ENCODE results near the gene PPP2R2B. TPM values are rescaled to one million over a fixed set of nuclear protein-coding genes. Genes with fewer than 3 reads are reported as not detected.

PPP2R2B gene
- 1 to 10 TPM; 1.2 to 4.0 (median 2.1) TPM for total RNA-seq

GRCh38 chr5:146878476-146879172 is at the start of gene PPP2R2B:
Gene PPP2R2B, minus strand, starts transcription at chr5:146878757.
- intact Hi-C loops (cut with DNase I) = no loop called here
- TF ChIP-seq EP300 (IDR thresholded peaks at IDR 0.05) (no peak), CTCF (IDR thresholded peaks at IDR 0.05) (no peak), POLR2A (IDR thresholded peaks at IDR 0.05; ENCODE audit: low read depth) (no peak), POLR2AphosphoS5 (IDR thresholded peaks at IDR 0.05) (no peak)
- Histone ChIP-seq H3K4me1 (peaks cover 21 to 27% (median 21%) of the 10 kb centered on the region in 4 donors), H3K27ac (replicated peaks in 1 of 4) (no peak within 1 kb of the TSS), H3K27me3 (peaks cover 0 to 41% (median 5%) of the 10 kb centered on the region in 4 donors), H3K4me3 (peak within 1 kb of the TSS; percentile 48 to 64 (median 56)), H3K36me3 (no peaks in the 10 kb centered on the region), H3K9me3 (no peaks in the 10 kb centered on the region)
- DNase-seq (ENCODE audit: extremely low spot score) = no peak
- WGBS = 4% methylated on average over 21 of the region's 40 CpGs

GRCh38 chr5:146924132-146924531 is 45.6 kb upstream of the PPP2R2B start:
- TF ChIP-seq EP300 (IDR thresholded peaks at IDR 0.05) = no peak
- TF ChIP-seq CTCF (IDR thresholded peaks at IDR 0.05) = no peak
- no peak for TF ChIP-seq POLR2A (IDR thresholded peaks at IDR 0.05; ENCODE audit: low read depth)
- no peak for TF ChIP-seq POLR2AphosphoS5 (IDR thresholded peaks at IDR 0.05)
- Histone ChIP-seq H3K27me3 (no peaks in the 10 kb centered on the region), H3K4me1 (no peaks in the 10 kb centered on the region), H3K9me3 (no peaks in the 10 kb centered on the region), H3K27ac (replicated peaks in 1 of 4) (no peak overlapping the region), H3K36me3 (no peaks in the 10 kb centered on the region), H3K4me3 (no peak overlapping the region)
- no peak for DNase-seq (ENCODE audit: extremely low spot score)
- intact Hi-C loops (cut with DNase I) = no loop called here

GRCh38 chr5:146921225-146921624 is 42.7 kb upstream of the PPP2R2B start:
- 61% methylated on average over 4 of the region's 4 CpGs for WGBS
- intact Hi-C loops (cut with DNase I) = no loop called here
- TF ChIP-seq POLR2AphosphoS5 (IDR thresholded peaks at IDR 0.05) = no peak
- no peak for TF ChIP-seq POLR2A (IDR thresholded peaks at IDR 0.05; ENCODE audit: low read depth)
- TF ChIP-seq CTCF (IDR thresholded peaks at IDR 0.05) = no peak
- TF ChIP-seq EP300 (IDR thresholded peaks at IDR 0.05) = no peak

GRCh38 chr5:146920351-146920881 is 41.9 kb upstream of the PPP2R2B start:
- H3K4me3 ChIP-seq = no peak overlapping the region
- no peaks in the 10 kb centered on the region for H3K4me1 ChIP-seq
- H3K27ac ChIP-seq (replicated peaks in 1 of 4) = no peak overlapping the region
- no peak for TF ChIP-seq EP300 (IDR thresholded peaks at IDR 0.05)
- no peak for TF ChIP-seq POLR2A (IDR thresholded peaks at IDR 0.05; ENCODE audit: low read depth)
- no peak for TF ChIP-seq POLR2AphosphoS5 (IDR thresholded peaks at IDR 0.05)
- TF ChIP-seq CTCF (IDR thresholded peaks at IDR 0.05) = no peak
- intact Hi-C loops (cut with DNase I) = no loop called here
- 61% methylated on average over 6 of the region's 7 CpGs for WGBS
- DNase-seq (ENCODE audit: extremely low spot score) = no peak
- H3K36me3 ChIP-seq = no peaks in the 10 kb centered on the region
- no peaks in the 10 kb centered on the region for H3K27me3 ChIP-seq
- no peaks in the 10 kb centered on the region for H3K9me3 ChIP-seq

More at GRCh38 chr5:146921225-146921624, 42.7 kb upstream of the PPP2R2B start:
- no peak overlapping the region for H3K27ac ChIP-seq (replicated peaks in 1 of 4)
- H3K4me3 ChIP-seq = no peak overlapping the region
- H3K9me3 ChIP-seq = no peaks in the 10 kb centered on the region
- no peaks in the 10 kb centered on the region for H3K27me3 ChIP-seq
- no peak for DNase-seq (ENCODE audit: extremely low spot score)
- no peaks in the 10 kb centered on the region for H3K4me1 ChIP-seq
- no peaks in the 10 kb centered on the region for H3K36me3 ChIP-seq

All from esophagus muscularis mucosa (tissue), 4 donors.